HG03135 (cell line): Measurements from ENCODE around the gene RDH5.
A peak's percentile ranks its signal among the peaks of the same experiment; 100 is the strongest.

Experiments
- ATAC-seq: cut with Tn5 transposase; IDR thresholded peaks from one replicate; pipeline ENCODE4 v1.9.1; 2021; ENCODE audit warnings: mild to moderate bottlenecking, moderate library complexity; ENCODE audit not compliant: unreplicated experiment

Gene RDH5, protein sequence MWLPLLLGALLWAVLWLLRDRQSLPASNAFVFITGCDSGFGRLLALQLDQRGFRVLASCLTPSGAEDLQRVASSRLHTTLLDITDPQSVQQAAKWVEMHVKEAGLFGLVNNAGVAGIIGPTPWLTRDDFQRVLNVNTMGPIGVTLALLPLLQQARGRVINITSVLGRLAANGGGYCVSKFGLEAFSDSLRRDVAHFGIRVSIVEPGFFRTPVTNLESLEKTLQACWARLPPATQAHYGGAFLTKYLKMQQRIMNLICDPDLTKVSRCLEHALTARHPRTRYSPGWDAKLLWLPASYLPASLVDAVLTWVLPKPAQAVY

DNA sequence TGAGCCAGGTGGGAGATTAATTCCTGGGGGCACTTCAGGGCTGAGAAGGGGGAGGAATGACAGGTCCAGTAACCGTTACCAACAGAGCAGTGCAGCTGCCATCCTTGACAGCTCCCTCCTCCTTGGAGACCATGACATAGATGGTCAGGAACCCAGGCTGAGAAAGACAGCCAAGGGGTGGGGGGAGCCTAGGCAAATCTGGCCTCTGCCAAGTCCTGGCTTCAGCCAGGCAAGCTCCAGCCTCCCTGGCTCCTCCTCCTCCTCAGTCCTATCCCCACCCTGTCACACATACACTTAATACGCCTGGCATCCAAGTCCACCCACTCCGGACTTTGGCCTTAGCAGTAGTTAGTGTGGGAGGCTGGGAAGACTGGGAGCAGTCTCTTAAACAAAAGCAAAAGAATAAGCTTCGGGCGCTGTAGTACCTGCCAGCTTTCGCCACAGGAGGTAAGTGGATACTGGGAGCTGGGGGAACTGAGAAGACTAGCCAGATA lies at the start of gene RDH5:
TSS of gene RDH5 (plus strand) at position 323 of the 494 bp plus-strand sequence. CDS start 792 bp downstream, outside the sequence.
- ATAC-seq = no peak

DNA sequence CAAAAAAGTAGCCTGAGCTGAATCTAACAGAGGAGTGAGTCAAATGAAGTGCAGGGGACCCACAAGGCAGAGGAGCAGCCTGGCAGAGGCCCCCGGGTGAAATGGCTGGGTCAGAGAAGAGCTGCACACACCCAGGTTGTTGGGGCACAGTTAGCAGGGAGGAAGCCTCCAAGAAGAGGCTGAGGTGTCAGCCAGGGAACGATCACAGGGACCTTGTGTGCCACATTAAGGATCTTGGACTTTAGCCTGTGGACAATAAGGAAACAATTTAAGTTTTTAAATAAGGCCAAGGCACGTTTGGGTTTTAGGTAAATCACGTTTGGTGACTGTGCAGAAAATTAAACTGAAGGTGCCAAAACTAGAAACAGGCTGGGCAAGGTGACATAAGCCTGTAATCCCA lies 48.4 kb upstream of the RDH5 start:
- ATAC-seq = no peak

DNA sequence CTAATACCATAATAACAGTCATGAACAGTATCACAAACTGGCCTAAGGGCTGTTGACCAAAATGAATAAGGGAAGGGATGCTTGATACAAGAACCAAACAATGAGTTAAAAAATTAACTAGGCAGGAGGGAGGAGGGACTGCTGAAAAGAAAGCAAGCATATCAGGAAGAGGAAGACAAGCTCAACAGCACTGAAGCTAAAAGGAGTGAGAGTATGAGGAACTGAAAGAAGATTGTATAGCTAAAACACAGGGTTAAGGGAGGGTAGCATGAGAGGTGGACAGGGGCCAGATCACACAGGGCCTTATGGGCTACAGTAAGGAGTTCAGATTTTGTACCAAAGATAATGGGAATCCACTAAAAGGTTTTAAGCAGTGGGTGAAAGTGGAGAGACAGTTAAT lies 46.6 kb upstream of the RDH5 start:
- ATAC-seq = peak; percentile 99

DNA sequence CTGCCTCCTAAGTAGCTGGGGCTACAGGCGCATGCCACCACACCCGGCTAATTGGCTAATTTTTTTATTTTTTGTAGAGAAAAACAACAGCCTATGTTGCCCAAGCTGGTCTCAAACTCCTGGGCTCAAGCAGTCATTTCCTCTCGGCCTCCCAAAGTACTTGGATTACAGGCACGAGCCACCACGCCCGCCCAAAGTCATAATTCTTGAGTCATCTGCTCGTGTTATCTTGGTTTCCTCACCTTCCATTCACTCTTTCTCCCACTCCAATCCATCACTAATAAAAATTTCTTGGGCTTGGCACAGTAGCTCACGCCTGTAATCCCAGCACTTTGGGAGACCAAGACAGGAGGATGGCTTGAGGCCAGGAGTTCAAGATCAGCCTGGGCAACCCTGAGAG lies 44.5 kb upstream of the RDH5 start:
- ATAC-seq = no peak

DNA sequence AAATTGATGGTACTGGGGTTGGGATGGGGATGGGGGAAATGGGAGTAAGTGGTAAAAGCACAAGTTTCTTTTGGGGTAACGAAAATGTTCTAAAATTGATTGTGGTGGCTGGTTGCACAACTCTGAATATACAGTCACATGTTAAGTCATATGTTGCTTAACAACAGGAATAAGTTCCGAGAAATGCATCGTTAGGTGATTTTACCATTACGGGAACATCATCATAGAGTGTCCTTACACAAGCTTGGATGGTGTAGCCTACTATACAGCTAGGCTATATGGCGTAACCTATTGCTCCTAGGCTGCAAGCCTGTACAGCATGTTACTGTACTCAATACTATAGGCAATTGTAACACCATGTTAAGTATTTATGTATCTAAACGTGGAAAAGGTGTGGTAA lies 43.5 kb upstream of the RDH5 start:
- no peak for ATAC-seq

DNA sequence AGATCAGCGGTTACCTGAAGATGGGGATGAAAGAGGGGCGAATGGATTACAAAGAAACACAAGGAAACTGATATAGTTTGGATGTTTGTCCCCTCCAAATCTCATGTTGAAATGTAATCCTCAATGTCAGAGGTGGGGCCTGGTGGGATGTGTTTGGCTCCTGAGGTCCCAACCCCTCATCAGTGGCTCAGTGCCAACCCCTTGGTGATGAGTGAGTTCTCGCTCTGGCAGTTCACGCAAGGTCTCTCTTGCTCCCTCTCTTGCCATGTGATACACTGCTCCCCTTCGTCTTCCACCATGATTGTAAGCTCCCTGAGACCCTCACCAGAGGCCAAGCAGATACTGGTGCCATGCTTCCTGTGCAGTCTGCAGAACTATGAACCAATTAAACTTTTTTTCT lies 40.5 kb upstream of the RDH5 start:
- no peak for ATAC-seq

DNA sequence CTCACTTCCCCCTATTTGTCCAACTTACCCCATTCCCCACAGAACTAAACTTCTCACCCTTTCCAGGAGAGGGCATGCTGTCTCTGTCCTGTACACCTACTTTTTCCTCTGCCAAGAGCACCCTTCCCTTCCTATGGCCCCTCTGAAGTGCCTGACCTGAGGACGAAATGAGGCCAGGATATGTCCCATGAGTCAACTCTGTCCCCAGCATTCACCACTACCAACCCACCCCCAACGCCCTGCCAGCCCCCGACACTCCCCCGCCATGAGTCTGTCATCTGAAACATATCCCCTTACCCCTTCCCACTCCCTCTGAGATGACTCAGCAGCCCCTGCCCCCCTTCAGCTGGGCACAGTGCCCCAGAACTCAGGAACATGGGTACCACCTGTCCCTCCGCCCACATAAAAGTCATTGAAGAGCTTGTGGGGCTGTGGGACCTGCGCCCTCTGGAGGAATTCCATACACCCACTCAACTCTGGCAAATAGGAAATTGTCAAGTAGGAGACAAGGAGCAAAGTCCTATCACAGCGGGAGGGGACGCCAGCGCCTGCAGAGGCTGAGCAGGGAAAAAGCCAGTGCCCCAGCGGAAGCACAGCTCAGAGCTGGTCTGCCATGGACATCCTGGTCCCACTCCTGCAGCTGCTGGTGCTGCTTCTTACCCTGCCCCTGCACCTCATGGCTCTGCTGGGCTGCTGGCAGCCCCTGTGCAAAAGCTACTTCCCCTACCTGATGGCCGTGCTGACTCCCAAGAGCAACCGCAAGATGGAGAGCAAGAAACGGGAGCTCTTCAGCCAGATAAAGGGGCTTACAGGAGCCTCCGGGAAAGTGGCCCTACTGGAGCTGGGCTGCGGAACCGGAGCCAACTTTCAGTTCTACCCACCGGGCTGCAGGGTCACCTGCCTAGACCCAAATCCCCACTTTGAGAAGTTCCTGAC lies 38.8 kb upstream of the RDH5 start:
- no peak for ATAC-seq

DNA sequence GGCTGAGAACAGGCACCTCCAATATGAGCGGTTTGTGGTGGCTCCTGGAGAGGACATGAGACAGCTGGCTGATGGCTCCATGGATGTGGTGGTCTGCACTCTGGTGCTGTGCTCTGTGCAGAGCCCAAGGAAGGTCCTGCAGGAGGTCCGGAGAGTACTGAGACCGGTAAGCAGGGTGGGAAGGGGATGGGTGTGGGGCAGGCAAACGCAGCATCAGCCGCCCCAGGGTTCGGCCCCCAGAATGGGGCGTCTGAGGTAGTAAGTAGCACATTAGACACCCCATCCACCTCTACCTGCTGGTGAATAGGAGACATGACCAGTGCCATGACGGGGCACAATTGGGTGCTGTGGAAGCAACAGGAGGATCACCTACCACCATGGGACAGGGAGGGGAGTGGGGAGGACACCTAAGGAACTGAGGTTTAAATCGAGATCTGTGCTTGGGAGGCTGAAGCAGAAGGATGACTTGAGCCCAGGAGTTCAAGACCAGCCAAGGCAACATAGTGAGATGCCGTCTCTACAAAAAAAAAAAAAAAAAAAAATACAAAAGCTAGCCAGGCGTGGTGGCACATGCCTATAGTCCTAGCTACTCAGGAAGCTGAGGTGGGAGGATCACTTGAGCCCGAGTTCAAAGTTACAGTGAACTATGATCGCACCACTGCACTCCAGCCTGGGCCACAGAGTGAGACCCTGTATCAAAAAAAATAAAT lies 38.0 kb upstream of the RDH5 start:
- ATAC-seq = no peak

DNA sequence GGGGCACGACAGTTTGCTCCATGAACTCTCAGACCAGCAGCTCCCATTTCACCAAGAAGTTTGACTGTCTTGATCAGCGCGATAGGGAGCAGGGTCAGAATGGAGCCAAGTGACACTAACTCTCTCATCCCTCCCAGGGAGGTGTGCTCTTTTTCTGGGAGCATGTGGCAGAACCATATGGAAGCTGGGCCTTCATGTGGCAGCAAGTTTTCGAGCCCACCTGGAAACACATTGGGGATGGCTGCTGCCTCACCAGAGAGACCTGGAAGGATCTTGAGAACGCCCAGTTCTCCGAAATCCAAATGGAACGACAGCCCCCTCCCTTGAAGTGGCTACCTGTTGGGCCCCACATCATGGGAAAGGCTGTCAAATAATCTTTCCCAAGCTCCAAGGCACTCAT lies 36.5 kb upstream of the RDH5 start:
- no peak for ATAC-seq

DNA sequence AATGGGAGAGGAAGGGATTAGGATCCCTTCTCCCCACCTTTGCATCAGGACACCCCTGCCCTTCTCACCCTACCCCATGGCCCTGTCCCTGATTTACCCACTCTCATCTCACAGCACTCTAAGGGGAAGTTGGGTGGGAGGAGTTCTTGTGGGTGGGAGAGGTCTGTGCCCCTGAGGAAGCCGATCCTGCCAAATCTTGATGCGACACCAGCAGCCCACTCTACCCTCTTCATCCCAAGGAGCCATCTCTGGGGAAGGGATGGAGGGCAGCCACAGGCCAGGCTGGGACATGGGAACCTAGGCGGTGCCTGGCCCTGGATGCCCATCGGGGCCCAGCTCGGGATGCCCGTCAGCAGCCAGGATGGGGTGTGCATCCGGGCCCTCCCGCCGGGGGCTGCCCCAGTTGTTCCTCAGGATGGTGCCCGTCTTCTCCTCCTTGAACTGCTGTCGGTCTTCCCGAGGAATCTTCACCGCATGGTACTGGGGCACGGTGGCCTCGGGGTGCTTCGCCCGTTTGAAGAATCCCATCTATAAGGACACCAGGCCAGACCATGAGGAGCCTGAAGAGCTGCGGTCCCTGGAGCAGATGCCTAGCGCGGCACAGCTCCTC lies 35.3 kb upstream of the RDH5 start:
- ATAC-seq = no peak

DNA sequence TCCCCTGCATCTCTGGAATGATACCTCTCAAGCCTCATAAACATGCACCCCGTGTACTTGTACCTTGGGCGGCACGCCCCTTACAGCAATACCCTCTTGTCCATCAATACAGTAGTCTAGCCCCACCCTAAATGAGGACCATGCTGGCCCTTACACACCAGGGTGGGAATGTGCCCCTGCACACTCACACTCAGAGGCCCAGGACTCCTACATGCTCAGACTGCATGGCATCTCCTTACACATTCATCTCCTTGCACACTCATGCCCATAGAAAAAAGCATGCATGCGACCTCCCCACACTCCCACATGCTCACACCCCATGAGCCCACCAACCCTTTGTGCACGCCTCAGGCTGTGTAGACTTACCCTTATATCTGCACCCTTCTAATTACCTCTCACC lies 34.5 kb upstream of the RDH5 start:
- no peak for ATAC-seq

DNA sequence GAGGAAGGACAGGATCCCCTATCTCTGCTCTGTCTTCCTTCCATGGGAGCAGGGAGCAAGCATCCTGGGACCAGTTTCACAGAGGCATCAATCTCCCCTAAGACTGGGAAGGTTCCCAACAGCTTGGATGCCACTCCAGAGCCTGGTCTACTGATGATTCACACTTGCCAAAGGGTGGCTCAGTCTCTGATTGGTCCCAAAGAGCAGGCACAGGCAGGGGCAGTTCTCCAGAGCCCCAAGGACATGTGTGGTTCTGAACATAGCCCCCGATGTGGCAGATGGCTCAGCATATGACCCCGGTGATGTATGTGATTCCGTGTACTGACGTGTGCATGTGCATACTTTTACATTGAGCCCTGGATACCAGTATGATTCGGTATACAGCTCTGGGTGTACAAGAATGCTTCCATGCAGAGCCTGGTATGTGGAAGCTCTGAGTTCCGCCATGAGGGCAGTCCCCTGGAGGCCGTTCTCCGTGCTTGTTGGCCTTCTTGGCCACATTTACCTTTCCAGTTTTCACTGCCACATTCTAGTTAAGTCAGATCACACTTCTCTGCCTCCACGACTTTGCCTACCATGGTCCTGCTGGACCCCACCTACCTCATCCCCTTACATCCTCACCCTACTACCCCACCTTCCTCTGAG lies 33.7 kb upstream of the RDH5 start:
- no peak for ATAC-seq

DNA sequence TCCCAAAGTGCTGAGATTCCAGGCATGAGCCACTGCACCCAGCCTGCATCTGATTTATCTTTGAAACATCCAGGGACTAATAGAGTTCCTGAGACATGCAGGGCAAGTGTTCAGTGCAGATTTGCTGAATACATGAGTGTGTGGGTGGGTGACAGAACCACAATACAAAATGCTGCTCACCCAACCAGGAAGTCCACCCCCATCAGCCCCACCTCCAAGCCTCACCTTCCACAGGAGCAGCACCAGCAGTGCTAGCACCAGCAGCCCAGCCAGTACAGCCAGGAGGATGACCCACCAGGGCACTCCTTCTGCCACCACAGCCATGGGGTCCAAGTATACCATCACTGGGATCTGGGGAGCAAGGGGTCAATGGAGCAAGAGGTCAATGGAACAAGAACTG lies 32.4 kb upstream of the RDH5 start:
- no peak for ATAC-seq

DNA sequence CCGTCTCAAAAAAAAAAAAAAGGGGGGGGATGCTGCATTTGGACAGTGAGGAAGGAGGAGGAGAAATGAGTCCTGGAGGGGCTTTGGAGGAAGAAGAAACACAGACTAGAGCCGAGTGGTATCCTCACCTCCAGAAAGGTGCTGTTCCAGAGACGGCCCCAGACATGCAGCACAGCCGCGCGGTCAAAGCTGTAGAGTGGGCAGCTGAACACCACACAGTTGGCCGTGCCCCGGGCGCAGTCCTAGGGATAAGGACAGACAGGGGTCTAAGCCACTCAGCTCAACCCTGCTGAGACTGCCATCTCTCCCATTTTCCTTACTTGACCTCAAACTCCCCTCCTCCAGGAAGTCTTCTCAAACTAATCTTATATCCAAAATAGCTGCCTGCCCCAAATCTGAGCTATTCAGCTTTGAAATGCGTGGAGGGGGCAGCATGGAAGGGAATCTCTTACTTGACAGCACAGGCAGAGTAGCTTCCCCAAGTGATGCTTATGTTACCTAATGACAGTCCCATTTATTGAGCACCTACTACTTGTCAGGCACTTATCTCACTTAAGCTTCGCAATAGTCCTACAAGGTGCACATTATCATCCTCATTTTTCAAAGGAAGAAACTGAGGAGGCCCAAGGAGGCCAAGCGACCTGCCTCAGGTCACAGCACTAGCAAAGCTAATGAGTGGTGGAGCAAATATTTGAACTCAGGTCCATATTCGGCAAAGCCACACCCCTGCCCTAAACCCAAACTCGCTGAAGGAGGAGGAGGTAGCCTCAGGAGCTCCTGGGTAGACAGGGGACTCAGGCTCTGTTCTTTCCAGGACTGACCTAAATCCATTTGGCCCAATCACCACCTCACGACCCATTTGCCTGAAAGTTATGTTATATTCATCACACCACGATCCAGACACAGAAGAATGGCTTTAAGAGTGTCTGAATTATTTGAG lies 31.2 kb upstream of the RDH5 start:
- ATAC-seq = no peak

DNA sequence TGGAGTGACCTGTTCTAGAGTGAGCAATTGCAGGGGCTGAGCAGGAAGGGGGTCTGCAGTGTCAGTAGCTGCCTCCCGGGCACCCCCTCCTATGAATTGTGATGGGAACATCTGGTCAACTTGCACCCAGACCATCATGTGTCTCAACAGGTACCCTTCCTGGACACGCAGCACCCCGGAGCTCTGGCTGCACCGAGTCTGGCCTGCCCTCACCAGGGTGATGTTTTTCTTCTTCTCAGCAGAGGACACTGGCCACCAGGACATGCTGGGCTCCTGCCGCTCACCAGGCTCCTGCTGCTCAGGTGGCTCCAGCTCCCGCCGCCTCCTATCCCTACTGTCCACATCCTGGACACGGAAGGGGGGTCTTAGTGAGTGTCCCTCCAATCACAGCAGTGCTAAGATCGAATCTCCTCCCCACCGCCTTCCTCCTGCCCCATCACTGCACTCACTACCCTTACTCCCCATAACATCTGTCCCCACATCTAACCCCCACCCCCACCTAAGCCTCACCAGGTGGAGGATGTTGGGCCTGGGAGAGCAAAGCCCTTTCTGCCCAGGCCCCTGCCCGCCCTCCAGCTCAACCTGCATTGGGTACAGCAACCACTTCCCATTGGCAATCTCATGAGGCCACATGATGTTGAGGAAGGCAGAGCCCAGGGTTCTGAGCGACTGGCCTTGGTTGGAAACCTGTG lies 27.4 kb upstream of the RDH5 start:
- no peak for ATAC-seq

DNA sequence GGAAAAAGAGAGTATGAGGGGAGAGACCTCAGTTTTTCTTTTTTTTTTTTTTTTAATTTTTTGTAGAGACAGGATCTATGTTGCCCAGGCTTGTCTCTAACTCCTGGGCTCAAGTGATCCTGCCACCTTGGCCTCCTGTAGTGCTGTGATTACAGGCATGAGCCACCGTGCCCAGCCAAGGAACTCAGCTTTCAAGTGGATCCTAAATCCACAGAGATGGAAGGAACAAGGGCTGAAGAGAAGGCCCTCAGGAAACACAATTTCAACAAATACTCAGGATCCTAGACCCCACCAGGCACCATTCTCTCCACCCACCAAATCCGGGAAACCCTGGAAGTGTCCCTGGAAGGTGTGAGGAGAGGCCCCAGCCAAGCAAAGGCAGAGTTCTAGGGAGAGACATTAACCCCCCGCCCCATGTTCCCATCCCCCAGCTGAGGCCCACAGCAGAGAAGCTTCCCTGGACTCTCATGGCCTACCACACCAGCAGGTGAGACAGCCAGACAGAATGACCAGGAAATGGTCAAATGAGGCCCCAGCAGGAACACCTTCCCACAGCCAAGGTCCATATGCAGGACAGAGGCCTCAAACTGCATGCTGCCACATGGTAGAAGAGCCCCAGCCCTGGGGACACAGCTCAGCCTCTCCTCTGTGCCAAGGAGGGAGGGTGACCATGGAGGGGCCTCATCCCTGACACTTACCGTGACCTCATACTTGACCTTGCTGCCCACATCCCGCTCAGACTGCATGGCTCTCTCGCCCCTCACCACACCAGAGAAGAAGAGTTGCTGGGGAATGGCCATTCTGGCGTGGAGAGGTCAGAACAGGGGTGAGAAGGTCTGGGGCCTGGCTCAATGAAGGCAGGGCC lies 26.6 kb upstream of the RDH5 start:
- no peak for ATAC-seq

DNA sequence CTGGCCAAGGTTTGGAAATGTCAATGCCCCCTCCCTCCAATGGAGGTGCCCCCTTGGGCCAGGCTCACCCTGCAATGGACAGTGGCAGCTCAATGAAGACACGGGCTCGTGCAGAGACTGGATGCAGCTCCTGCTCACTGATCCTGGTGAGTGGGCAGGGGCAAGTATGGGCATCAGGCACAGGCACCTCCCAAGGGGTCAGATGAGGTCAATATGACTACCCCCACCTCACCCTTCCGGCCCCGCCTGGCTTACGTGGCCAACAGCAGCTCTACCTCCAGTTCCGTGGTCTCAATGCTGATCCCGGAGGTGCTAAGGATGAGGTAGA lies 26.0 kb upstream of the RDH5 start:
- ATAC-seq = no peak

DNA sequence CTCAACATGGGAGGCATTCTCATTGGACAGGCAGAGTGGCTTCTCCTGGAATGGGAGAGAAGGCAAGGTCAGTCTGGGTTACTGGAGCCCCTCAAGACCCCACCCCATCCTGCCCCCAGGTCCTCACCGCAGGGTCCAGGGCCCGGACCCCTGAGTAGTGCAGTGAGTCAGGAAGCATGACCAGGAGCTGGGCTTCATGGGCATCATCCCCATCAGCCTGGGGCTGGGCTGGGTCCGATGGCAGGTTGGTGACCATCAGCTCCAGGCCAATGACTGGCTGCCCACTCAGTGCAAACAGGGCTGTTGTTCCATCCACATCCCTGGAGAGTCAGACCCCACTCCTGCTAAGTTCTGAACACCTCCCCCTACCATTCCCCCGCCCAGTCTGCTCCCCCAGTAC lies 25.5 kb upstream of the RDH5 start:
- ATAC-seq = no peak
